Measurements from ENCODE around the gene NGEF.

NGEF gene

GRCh38 chr2:233044974-233045605 lies 32.0 kb upstream of the NGEF start:
- no peak for DNase-seq (ENCODE audit: low read depth in 2 of 2)

- DNase-seq (ENCODE audit: low read depth in 2 of 2), result no peak
Measured at GRCh38 chr2:233042549-233042948, 29.5 kb upstream of the NGEF start.

- DNase-seq (ENCODE audit: low read depth in 2 of 2), result no peak
Measured at GRCh38 chr2:233041722-233042323, 28.8 kb upstream of the NGEF start.

- no peak for DNase-seq (ENCODE audit: low read depth in 2 of 2)
Measured at GRCh38 chr2:233040571-233040970, 27.5 kb upstream of the NGEF start.

GRCh38 chr2:233039846-233040530 lies 26.9 kb upstream of the NGEF start:
- no peak for DNase-seq (ENCODE audit: low read depth in 2 of 2)

- DNase-seq (ENCODE audit: low read depth in 2 of 2), result no peak
Measured at GRCh38 chr2:233039212-233039845, 26.3 kb upstream of the NGEF start.

- DNase-seq (ENCODE audit: low read depth in 2 of 2), result no peak
Measured at GRCh38 chr2:233037078-233037477, 24.0 kb upstream of the NGEF start.

GRCh38 chr2:233036162-233036838 lies 23.2 kb upstream of the NGEF start:
- DNase-seq (ENCODE audit: low read depth in 2 of 2), result no peak

GRCh38 chr2:233035426-233036161 lies 22.5 kb upstream of the NGEF start:
- DNase-seq (ENCODE audit: low read depth in 2 of 2), result no peak

- no peak for DNase-seq (ENCODE audit: low read depth in 2 of 2)
Measured at GRCh38 chr2:233034091-233034882, 21.2 kb upstream of the NGEF start.

GRCh38 chr2:233033672-233034071 lies 20.6 kb upstream of the NGEF start:
- peak; percentile 19 to 27 for DNase-seq (ENCODE audit: low read depth in 2 of 2)

GRCh38 chr2:233032551-233033320 lies 19.7 kb upstream of the NGEF start, which contains the start of gene NEU2:
Gene NEU2, plus strand, starts transcription at chr2:233032672. Its CDS starts 0 bp downstream, at chr2:233032672.
- DNase-seq (ENCODE audit: low read depth in 2 of 2), result no peak

GRCh38 chr2:233031556-233032500 lies 18.8 kb upstream of the NGEF start:
- no peak for DNase-seq (ENCODE audit: low read depth in 2 of 2)

- DNase-seq (ENCODE audit: low read depth in 2 of 2), result no peak
Measured at GRCh38 chr2:233029321-233029720, 16.3 kb upstream of the NGEF start.

- no peak for DNase-seq (ENCODE audit: low read depth in 2 of 2)
Measured at GRCh38 chr2:233026198-233026813, 13.2 kb upstream of the NGEF start.

- DNase-seq (ENCODE audit: low read depth in 2 of 2), result no peak
Measured at GRCh38 chr2:233025706-233026105, 12.7 kb upstream of the NGEF start.

- DNase-seq (ENCODE audit: low read depth in 2 of 2), result no peak
Measured at GRCh38 chr2:233023761-233024410, 10.8 kb upstream of the NGEF start.

All from stimulated activated CD4-positive, alpha-beta T cell treated with anti-CD3 and anti-CD28 coated beads, Interleukin-4, amount 100 ng/mL, for 48 hours (primary cell).